HG02763 (cell line): ENCODE data around the gene SSR1.
"Not testable (repeated sequence)": the region's sequence is repeated elsewhere in the genome, so short reads cannot be mapped to it uniquely, and the experiment has no call there.

Experiments used
- ATAC-seq: cut with Tn5 transposase; IDR thresholded peaks from one replicate; pipeline ENCODE4 v1.9.1; 2021; ENCODE audit warnings: mild to moderate bottlenecking, moderate library complexity; ENCODE audit not compliant: unreplicated experiment

Gene SSR1

DNA sequence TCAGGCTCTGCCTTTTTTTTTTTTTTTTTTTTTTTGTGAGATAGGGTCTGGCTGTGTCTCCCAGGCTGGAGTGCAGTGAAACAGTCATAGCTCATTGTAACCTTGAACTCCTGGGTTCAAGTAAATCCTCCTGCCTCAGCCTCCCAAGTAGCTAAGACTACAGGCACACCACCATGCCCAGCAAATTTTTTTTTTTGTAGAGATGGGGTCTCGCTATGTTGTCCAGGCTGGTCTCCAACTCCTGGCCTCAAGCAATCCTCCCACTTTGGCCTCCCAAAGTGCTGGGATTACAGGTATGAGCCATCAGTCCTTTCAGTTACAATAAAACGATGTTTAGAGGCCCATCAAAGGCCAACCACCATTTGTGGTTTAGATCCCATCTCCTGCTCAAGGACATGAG lies 6.4 kb upstream of the SSR1 start:
- not testable (repeated sequence) for ATAC-seq

- ATAC-seq: no peak
Observed at GRCh38 chr6:7317538-7317937, 4.5 kb upstream of the SSR1 start.

- no peak for ATAC-seq
Observed at GRCh38 chr6:7316658-7317533, 3.9 kb upstream of the SSR1 start.

- ATAC-seq: no peak
Observed at GRCh38 chr6:7315948-7316365, 3.0 kb upstream of the SSR1 start.

- ATAC-seq: not testable (repeated sequence)
Observed at GRCh38 chr6:7315087-7315947, 2.3 kb upstream of the SSR1 start.

DNA sequence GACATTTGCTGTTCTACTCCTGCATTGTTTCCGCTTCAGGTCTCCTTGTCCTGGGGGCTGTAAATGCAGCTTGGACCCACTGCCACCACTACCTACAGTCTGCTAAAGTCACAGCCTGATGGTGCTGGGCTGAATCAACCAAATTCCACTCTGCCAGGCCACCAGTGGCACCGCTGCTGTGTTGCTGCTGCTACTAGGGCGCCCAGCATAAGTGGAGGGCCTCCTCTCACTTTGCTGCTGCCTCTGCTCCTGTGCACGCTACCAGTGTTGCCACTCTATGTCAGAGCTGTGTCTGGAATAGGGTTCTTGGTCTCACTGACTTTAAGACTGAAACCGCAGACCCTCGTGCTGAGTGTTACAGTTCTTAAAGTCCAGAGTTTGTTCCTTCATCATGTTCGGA lies 1.4 kb upstream of the SSR1 start:
- ATAC-seq: no peak

DNA sequence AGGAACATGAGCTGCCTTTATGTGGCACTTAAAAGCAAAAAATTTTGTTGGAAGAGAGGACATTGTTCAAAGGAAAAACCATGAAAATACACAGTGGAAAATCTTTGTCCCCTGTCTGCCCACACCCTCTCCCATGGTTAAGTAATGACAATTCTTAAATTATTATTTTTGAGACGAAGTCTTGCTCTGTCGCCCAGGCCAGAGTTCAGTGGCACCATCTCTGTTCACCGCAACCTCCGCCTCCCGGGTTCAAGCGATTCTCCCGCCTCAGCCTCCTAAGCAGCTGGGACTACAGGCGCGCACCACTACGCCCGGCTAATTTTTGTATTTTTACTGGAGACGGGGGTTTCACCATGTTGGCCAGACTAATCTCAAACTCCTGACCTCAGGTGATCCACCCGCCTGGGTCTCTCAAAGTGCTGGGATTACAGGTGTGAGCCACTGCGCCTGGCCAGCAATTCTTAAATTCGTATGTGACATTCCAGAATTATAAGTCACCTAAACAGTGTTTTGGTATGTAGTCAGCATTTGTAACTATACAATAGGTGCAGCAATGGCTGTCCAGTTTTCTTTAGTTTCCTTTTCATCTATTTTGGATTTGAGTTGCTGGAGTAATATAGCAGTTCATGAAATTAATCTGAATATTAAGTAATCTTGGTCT lies 636 bp upstream of the SSR1 start:
- no peak for ATAC-seq

GRCh38 chr6:7311917-7312615 lies 933 bp downstream of the SSR1 start:
- ATAC-seq: no peak

GRCh38 chr6:7311176-7311575 lies 1.8 kb downstream of the SSR1 start:
- no peak for ATAC-seq

DNA sequence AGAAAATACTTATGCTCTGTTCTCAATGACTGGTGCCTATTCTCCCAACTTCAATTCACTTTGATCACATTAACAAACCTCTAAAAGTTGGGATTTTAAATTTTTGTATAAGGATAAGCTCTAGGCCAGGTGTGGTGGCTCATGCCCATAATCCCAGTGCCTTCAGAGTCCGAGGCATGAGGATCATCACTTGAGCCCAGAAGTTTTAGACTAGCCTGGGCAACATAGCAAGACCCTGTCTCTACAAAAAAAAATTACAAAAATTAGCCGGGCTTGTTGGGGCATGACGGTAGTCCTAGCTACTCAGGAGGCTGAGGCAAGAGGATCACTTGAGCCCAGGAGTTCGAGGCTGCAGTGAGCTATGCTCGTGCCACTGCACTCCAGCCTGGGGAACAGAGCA lies 3.9 kb downstream of the SSR1 start:
- ATAC-seq: no peak

- ATAC-seq: no peak
Observed at GRCh38 chr6:7307533-7307932, 5.5 kb downstream of the SSR1 start.

DNA sequence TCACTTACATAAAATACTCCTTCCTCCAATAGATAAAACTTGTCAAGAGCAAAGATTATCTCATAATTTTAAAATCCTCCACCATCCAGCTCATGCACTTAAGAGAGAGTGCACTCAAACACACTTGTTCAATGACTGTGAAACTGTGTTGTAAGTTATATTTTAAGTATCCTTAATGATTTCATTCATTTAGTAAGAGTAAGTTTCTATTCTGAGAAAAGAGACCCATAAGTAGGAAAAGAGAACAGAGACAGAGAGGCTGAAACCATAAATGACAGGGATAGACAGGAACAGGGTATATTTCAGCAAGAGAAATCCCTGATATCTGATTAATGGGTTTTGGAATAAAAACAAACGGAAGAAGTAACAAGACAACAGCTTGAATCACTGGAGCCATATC lies 8.2 kb downstream of the SSR1 start:
- ATAC-seq: no peak

DNA sequence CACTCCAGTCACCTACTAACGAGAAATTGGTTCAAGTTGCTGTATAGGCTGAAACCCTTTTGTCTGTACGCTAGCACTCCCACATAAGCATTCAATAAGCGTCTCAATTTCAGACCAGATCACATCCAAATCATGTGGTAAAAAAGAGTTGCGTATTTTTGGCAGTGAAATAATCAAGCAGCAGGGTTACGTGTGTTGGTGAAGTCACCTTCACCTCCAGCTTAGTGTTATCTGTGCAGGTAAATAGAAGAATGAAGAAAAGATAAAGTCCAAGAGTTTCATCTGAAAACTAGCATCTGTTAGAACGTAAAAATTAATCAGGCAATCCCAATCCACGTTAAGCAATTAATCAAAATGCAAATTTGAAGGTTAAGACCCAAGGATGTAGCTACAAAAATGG lies 11.3 kb downstream of the SSR1 start:
- ATAC-seq: no peak

DNA sequence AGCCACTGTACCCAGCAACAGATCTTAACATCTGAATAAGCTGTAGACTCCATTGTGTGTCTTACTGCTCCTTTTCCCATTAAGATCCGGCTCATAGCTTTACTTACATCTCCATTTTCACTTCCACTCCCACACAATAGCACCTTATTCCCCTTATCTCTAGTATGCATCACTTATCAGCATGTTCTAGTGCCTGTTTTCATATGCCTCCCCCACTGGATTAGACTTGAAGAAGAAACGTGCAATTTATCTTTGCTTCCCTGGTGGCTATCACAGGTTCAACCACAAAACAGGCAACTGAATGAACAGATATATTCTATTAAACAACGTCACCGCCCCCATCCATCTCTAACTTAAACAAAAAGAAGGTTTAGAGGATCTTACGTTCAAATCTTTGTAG lies 12.1 kb downstream of the SSR1 start:
- ATAC-seq: no peak

- ATAC-seq: no peak
Observed at GRCh38 chr6:7298113-7298512, 14.9 kb downstream of the SSR1 start.

DNA sequence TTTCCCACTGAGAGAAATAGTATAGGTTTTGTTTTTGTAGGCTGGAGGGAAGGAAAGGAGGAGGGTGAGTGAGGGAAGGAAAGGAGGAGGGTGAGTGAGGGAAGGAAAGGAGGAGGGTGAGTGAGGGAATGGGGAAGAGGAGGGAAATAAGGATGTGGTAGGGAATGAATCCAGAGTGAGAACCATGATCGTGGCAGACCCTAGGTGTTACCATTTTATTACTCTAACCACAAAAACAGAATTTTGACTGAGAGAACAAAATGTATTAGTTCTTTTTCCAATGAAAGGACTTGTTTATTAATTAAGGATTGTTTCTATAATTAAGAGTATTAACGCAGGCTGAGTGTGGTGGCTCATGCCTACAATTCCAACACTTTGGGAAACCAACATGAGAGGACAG lies 16.4 kb downstream of the SSR1 start:
- no peak for ATAC-seq

DNA sequence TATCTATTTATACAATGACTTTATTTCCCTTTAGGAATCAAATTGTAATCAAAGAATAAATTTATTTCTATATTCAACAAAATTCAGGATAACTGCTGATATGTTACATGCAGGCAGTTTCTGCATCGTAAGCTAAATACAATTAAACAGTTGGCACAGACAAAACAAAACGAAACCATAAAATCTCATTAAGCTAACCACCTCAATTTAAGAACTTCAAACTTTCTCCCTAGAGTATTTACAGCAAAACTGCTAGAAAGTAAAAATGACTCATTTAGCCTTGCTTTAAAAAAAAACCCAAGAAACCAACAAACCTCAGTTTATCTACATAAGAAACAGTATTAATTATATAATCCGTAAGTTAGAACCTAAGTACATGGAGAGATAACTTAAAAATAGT lies 17.1 kb downstream of the SSR1 start:
- no peak for ATAC-seq

DNA sequence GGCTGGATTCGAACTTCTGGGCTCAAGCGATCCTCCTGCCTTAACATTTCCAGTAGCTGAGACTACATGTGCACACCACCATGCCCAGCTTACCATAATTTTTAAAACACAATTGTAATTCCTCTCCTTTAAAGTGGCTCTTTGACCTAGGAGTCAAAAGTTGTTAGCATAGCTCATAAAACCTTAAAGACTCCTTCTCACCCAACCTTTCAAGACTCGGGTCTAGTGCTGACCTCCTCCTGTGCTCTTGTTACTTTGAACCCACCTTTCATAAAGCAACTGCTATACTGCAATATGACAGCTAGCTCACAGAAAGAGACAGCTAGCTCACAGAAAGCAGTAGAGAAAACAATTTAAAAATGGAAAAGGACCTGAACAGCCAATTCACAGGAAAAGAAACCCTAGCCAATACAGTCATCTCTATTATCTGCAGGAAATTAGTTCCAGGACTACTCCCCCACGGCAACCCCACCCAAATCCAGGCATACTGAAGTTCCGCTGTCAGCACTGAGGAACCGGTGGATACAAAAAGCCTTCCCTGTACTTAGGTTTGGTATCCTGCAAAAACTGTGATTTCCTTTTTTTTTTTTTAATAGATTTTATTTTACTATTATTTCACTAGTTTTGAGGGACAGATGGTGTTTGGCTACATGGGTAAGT lies 20.3 kb downstream of the SSR1 start:
- ATAC-seq: no peak

DNA sequence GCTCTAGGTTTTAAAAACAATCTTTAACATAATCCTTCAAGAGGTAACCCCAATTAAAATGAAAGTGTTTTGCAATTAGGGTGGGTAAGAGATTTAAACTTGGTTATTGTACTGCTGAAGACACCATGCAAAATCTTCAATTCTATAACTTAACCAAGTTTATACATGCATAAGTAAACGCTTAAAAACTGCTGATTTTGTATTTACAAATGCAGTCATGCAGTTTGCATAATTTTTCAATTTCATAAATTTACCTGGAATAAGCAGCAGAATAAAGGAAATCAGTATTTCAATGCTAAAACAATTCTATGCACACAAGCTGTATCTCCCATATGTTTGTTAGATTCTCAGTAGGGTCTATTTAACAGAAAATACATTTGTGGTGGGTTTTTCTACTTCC lies 22.9 kb downstream of the SSR1 start:
- ATAC-seq: no peak

DNA sequence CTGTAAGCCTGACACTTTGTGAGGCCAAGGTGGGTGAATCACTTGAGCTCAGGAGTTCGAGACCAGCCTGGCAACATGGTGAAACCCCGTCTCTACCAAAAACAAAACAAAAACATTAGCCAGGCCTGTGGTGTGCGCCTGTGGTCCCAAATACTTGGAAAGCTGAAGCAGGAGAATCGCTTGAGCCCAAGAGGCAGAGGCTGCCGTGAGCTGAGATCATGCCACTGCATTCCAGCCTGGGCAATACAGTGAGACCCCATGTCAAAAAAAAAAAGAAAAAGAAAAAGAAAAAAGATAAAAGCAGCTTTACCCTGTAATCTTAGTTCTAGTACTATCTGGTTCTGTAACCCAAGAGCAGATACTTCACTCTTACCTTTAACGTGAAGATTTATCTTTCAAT lies 27.6 kb downstream of the SSR1 start:
- ATAC-seq: no peak
